Activated B cell treated with CpG ODN at 0.5 μM for 24 hours (primary cell): ENCODE measurements around the gene SMIM1. TPM values are rescaled to one million over a fixed set of nuclear protein-coding genes. Genes with fewer than 3 reads are reported as not detected.

Experiments
- ATAC-seq: fragments of 200-7000 bp; cut with Tn5 transposase; one replicate; pipeline ENCODE4 v1.10.0; 2021; ENCODE audit warnings: low read depth, mild to moderate bottlenecking, moderate library complexity
- CTCF ChIA-PET: fragments of 350-600 bp; sonication (Branson Sonifier 250); formaldehyde crosslinking; loops from one replicate; lab custom pipeline; 2021; ENCODE audit warnings: antibody characterized with exemption; lab: Charles Lee
- POLR2A ChIA-PET: fragments of 350-600 bp; sonication (Branson Sonifier 250); formaldehyde crosslinking; loops from one replicate; lab custom pipeline; 2021; ENCODE audit warnings: antibody characterized with exemption; lab: Charles Lee
- DNase-seq: peaks from one replicate; pipeline ENCODE4 v3.0.0; 2022
- H3K27ac Mint-ChIP-seq: one replicate; pipeline ENCODE4 v1.8.0; 2020; ENCODE audit warnings: mixed read lengths
- H3K27me3 Mint-ChIP-seq: one replicate; pipeline ENCODE4 v1.8.0; 2021; ENCODE audit warnings: mixed read lengths
- H3K36me3 Mint-ChIP-seq: one replicate; pipeline ENCODE4 v1.8.0; 2021; ENCODE audit warnings: low read depth, mixed read lengths
- H3K4me1 Mint-ChIP-seq: one replicate; pipeline ENCODE4 v1.8.0; 2021; ENCODE audit warnings: mixed read lengths
- H3K4me3 Mint-ChIP-seq: one replicate; pipeline ENCODE4 v1.8.0; 2020; ENCODE audit warnings: mild to moderate bottlenecking, mixed read lengths
- H3K9me3 Mint-ChIP-seq: one replicate; pipeline ENCODE4 v1.8.0; 2020; ENCODE audit warnings: mixed read lengths
- CTCF ChIP-seq: fragments of 200-600 bp; IDR thresholded peaks from one replicate; pipeline ENCODE4 v1.8.0; 2022; ENCODE audit warnings: antibody characterized with exemption, mild to moderate bottlenecking
- intact Hi-C: fragments of 100-400 bp; cut with micrococcal nuclease; formaldehyde crosslinking; loops from one replicate; pipeline ENCODE4 v1.15.1; 2024
- total RNA-seq: library from RNA; stranded (reverse); gene quantifications from 2 replicates; pipeline ENCODE4 v1.2.3, GENCODE V29; 2022

Gene SMIM1
- total RNA-seq, 1 donor from 2014 or later = 3.8 TPM

- DNase-seq (no peak), ATAC-seq (no peak)
- CTCF ChIA-PET = no interaction called here
- Mint-ChIP-seq H3K27ac (no peak overlapping the region), H3K9me3 (no peaks in the 10 kb centered on the region), H3K4me3 (no peak overlapping the region), H3K4me1 (no peaks in the 10 kb centered on the region), H3K27me3 (peaks cover 3% of the 10 kb centered on the region), H3K36me3 (peaks cover 15% of the 10 kb centered on the region)
- POLR2A ChIA-PET = no interaction called here
- TF ChIP-seq CTCF = no peak
- intact Hi-C loops = no loop called here
Observed at GRCh38 chr1:3731583-3732433, 40.7 kb upstream of the SMIM1 start.

GRCh38 chr1:3732434-3733093 is 40.0 kb upstream of the SMIM1 start:
- no peak overlapping the region for H3K4me3 Mint-ChIP-seq
- H3K27ac Mint-ChIP-seq = no peak overlapping the region
- H3K4me1 Mint-ChIP-seq = no peaks in the 10 kb centered on the region
- POLR2A ChIA-PET = no interaction called here
- H3K27me3 Mint-ChIP-seq = peaks cover 3% of the 10 kb centered on the region
- H3K9me3 Mint-ChIP-seq = no peaks in the 10 kb centered on the region
- intact Hi-C loops = no loop called here
- peaks cover 22% of the 10 kb centered on the region for H3K36me3 Mint-ChIP-seq
- DNase-seq (no peak), ATAC-seq (no peak)
- CTCF ChIA-PET = no interaction called here
- TF ChIP-seq CTCF = no peak

GRCh38 chr1:3733094-3733882 is 39.3 kb upstream of the SMIM1 start:
- Mint-ChIP-seq H3K36me3 (peaks cover 23% of the 10 kb centered on the region), H3K27ac (no peak overlapping the region), H3K9me3 (no peaks in the 10 kb centered on the region), H3K4me3 (no peak overlapping the region), H3K27me3 (peaks cover 3% of the 10 kb centered on the region), H3K4me1 (no peaks in the 10 kb centered on the region)
- ChIA-PET POLR2A (interaction anchor here (0.6 kb wide), 1 partner anchor 60 kb away, joined by 3 read pairs; no protein-coding TSS in a partner anchor), CTCF (interaction anchor here (1.7 kb wide), 1 partner anchor 9 kb away, joined by 6 read pairs; no protein-coding TSS in a partner anchor)
- no peak for ATAC-seq
- no peak for TF ChIP-seq CTCF
- intact Hi-C loops = no loop called here
- no peak for DNase-seq

GRCh38 chr1:3733883-3734589 is 38.5 kb upstream of the SMIM1 start:
- ChIA-PET CTCF (interaction anchor here (1.7 kb wide), 1 partner anchor 9 kb away, joined by 6 read pairs; no protein-coding TSS in a partner anchor), POLR2A (interaction anchor here (0.6 kb wide), 1 partner anchor 61 kb away, joined by 3 read pairs; no protein-coding TSS in a partner anchor)
- intact Hi-C loops = no loop called here
- H3K9me3 Mint-ChIP-seq = no peaks in the 10 kb centered on the region
- no peak for ATAC-seq
- H3K27me3 Mint-ChIP-seq = peaks cover 3% of the 10 kb centered on the region
- DNase-seq = no peak
- TF ChIP-seq CTCF = no peak
- no peaks in the 10 kb centered on the region for H3K4me1 Mint-ChIP-seq
- no peak overlapping the region for H3K4me3 Mint-ChIP-seq
- no peak overlapping the region for H3K27ac Mint-ChIP-seq
- H3K36me3 Mint-ChIP-seq = peaks cover 23% of the 10 kb centered on the region
